ENCODE results near the gene TSPAN32.

- TF ChIP-seq CTCF (conservative IDR thresholded peaks at IDR 0.05; ENCODE audit: low read length) (no peak), EZH2phosphoT487 (IDR thresholded peaks at IDR 0.05; ENCODE audit: borderline replicate concordance, low read depth, low read length) (no peak)
These were observed 14.7 kb upstream of the TSPAN32 start for GRCh38 chr11:2287091-2287490.
